Heart left ventricle (tissue), 16 donors: ENCODE measurements around the gene RIN3. TPM values are rescaled to one million over a fixed set of nuclear protein-coding genes. Genes with fewer than 3 reads are reported as not detected.

Source experiments
- ATAC-seq, 4 donors: fragments of 200-7000 bp; cut with Tn5 transposase; one replicate each; pipeline ENCODE4 v1.9.1; 2020 to 2022; ENCODE audit warnings: moderate library complexity in 4 of 4, mild to moderate bottlenecking in 3 of 4, moderate number of reproducible peaks in 1 of 4
- DNase-seq, 5 donors: peaks; one replicate each; pipeline ENCODE4 v3.0.0-alpha.2; 2020
- H3K27ac ChIP-seq, 12 donors: fragments of 200-600 bp; sonication (generic) in 4 of 12; one replicate each; pipeline versions ENCODE4 v1.5.0 to v1.8.0; 2016 to 2022; ENCODE audit warnings: mild to moderate bottlenecking in 2 of 12
- H3K27me3 ChIP-seq, 9 donors: fragments of 200-600 bp; sonication (generic) in 2 of 9; one replicate each; pipeline versions ENCODE4 v1.5.1 to v1.8.0; 2016 to 2022; ENCODE audit warnings: mild to moderate bottlenecking in 3 of 9
- H3K36me3 ChIP-seq, 9 donors: fragments of 200-600 bp; sonication (generic) in 2 of 9; one replicate each; pipeline versions ENCODE4 v1.5.0 to v1.8.0; 2018 to 2022; ENCODE audit warnings: mild to moderate bottlenecking in 2 of 9
- H3K4me1 ChIP-seq, 12 donors: fragments of 200-600 bp; sonication (generic) in 4 of 12; one replicate each; pipeline versions ENCODE4 v1.5.0 to v1.8.0; 2016 to 2022; ENCODE audit warnings: mild to moderate bottlenecking in 3 of 12
- H3K4me3 ChIP-seq, 12 donors: fragments of 200-600 bp; sonication (generic) in 4 of 12; one replicate each; pipeline versions ENCODE4 v1.5.0 to v1.8.0; 2017 to 2022; ENCODE audit warnings: mild to moderate bottlenecking in 9 of 12, moderate library complexity in 4 of 12
- H3K9me3 ChIP-seq, 12 donors: fragments of 200-600 bp; sonication (generic) in 4 of 12; one replicate each; pipeline versions ENCODE4 v1.5.0 to v1.8.0; 2016 to 2022; ENCODE audit warnings: mild to moderate bottlenecking in 1 of 12
- POLR2A ChIP-seq, 2 donors: fragments of 450-650 bp; IDR thresholded peaks; one replicate each; pipeline ENCODE4 v1.6.1; 2017; ENCODE audit warnings: antibody characterized with exemption in 2 of 2, mild to moderate bottlenecking in 2 of 2, moderate library complexity in 2 of 2
- WGBS, 4 donors: extraction: QIAGEN DNeasy Blood & Tissue Kit in 2 of 4; methylation state at CpG; one replicate each; pipeline versions ENCODE4 v1.1.5 to v1.1.7; 2013 to 2018; 5-methylcytosine and 5-hydroxymethylcytosine counted together
- intact Hi-C, 10 donors: fragments of 100-400 bp; cut with DNase I; formaldehyde crosslinking; loops; one replicate each; pipeline versions ENCODE4 v1.11.1 to v1.14.2; 2022
- polyA plus RNA-seq, 2 donors: library from polyadenylated mRNA; stranded (reverse); fragments of 200-250 nt; gene quantifications; one replicate each; pipeline ENCODE4 v1.2.3, GENCODE V29; 2013
- total RNA-seq, 9 donors: library from RNA; depleted of rRNA in 2 of 9; stranded (reverse); fragments of >200 nt in 2 of 9; fragmentation: NEBNext Ultra II Directional in 3 of 9; extraction: Animal tissue kit (Norgen Biotek cat#: 25700) in 3 of 9; gene quantifications; one replicate each; pipeline versions ENCODE4 v1.1.0 to v1.2.4, GENCODE V29; 2016 to 2023
- TF ChIP-seq, protein P1 (sequence below), 12 donors: fragments of 200-600 bp; sonication (generic) in 4 of 12; IDR thresholded peaks; one replicate each; pipeline versions ENCODE4 v1.5.0 to v1.8.0; 2018 to 2022; ENCODE audit warnings: antibody characterized with exemption in 12 of 12, mild to moderate bottlenecking in 5 of 12
- donor health status: ischemic (EF 13 %, LVEDD 7.1; RV severe dilation, severe dysfunction).
- donor health status: healthy with polysubstance abuse.
- donor health status: DM: no; HTN: yes; CAD: no.
- donor health status: DM: no; HTN: no; CAD: no.
- donor health status: ischemic (EF 25% LVEDD 6.9; RV normal size, moderate dysfunction).
- donor health status: ischemic (EF 25% LVEDD 5.7; RV mildly dilated, moderate dysfunction).
- donor health status: healthy.
- donor health status: DM: yes; HTN: yes; CAD: no.
- donor health status: ischemic (EF 35%, LVEDD 5.7; RV mildly dilated, moderate dysfunction).
- donor health status: nonischemic (EF 11% LVEDD 7.7; RV severe dilation, severe dysfunction).
- donor health status: DM: yes; HTN: yes; CAD: no.
- donor health status: PGD.
- donor health status: ischemic (EF 29% LVEDD 5.4; RV normal size, mild dysfunction).
- donor health status: nonischemic (EF 23%, LVEDD 6.1; RV moderate dilation, normal function).

The RIN3 gene
- total and polyA plus RNA-seq, 11 donors: 8.6 to 37.0 (median 12.7) TPM

DNA sequence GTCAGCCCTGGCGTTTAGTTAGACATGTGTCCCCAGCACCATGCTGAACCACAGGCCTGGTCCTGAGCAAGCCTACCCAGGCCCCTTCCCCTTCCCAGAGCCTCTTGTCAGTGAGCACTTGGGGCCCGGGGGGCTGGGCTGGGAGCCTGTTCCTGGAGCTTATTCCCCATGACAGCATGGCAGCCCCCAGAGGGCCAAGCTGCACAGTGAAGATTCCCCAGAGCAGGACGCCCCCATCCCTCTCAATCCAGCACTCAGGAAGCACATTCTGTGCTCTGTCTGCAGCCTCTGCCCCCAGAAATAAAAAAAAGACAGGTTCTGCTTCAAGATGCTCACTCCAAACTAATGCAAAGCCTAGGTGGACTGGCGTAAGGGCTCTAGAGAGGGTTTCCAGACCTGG, 117.5 kb downstream of the RIN3 start:
- intact Hi-C loops: no loop called here
- Histone ChIP-seq H3K4me1 (peaks cover 0 to 27% (median 0%) of the 10 kb centered on the region in 12 donors), H3K36me3 (peaks cover 0 to 15% (median 0%) of the 10 kb centered on the region in 9 donors), H3K9me3 (peaks cover 0 to 25% (median 18%) of the 10 kb centered on the region in 12 donors), H3K27me3 (no peaks in the 10 kb centered on the region), H3K27ac (no peak overlapping the region), H3K4me3 (no peak overlapping the region)
- no peak for DNase-seq
- no peak for TF ChIP-seq POLR2A (IDR thresholded peaks at IDR 0.05)
- TF ChIP-seq, protein P1, sequence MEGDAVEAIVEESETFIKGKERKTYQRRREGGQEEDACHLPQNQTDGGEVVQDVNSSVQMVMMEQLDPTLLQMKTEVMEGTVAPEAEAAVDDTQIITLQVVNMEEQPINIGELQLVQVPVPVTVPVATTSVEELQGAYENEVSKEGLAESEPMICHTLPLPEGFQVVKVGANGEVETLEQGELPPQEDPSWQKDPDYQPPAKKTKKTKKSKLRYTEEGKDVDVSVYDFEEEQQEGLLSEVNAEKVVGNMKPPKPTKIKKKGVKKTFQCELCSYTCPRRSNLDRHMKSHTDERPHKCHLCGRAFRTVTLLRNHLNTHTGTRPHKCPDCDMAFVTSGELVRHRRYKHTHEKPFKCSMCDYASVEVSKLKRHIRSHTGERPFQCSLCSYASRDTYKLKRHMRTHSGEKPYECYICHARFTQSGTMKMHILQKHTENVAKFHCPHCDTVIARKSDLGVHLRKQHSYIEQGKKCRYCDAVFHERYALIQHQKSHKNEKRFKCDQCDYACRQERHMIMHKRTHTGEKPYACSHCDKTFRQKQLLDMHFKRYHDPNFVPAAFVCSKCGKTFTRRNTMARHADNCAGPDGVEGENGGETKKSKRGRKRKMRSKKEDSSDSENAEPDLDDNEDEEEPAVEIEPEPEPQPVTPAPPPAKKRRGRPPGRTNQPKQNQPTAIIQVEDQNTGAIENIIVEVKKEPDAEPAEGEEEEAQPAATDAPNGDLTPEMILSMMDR (IDR thresholded peaks at IDR 0.05): no peak
- WGBS, 4 donors: 68 to 89% (median 76%) methylated on average over 3 to 4 of the region's 4 CpGs
- peak in 1 of 4 donors; percentile 20 for ATAC-seq

GRCh38 chr14:92632546-92633273, 119.1 kb downstream of the RIN3 start:
- peak in 1 of 4 donors; percentile 16 for ATAC-seq
- no peak for TF ChIP-seq POLR2A (IDR thresholded peaks at IDR 0.05)
- TF ChIP-seq, protein P1 (IDR thresholded peaks at IDR 0.05): no peak
- 82 to 86% (median 84%) methylated on average over 15 of the region's 15 CpGs for WGBS, 4 donors
- peaks cover 0 to 3% (median 0%) of the 10 kb centered on the region in 9 donors for H3K36me3 ChIP-seq
- no peak for DNase-seq
- H3K27ac ChIP-seq: peak overlapping the region in 1 of 12 donors; percentile 20
- intact Hi-C loops: no loop called here
- peaks cover 0 to 27% (median 0%) of the 10 kb centered on the region in 12 donors for H3K4me1 ChIP-seq
- H3K27me3 ChIP-seq: no peaks in the 10 kb centered on the region
- H3K4me3 ChIP-seq: no peak overlapping the region
- peaks cover 0 to 8% (median 6%) of the 10 kb centered on the region in 12 donors for H3K9me3 ChIP-seq

DNA sequence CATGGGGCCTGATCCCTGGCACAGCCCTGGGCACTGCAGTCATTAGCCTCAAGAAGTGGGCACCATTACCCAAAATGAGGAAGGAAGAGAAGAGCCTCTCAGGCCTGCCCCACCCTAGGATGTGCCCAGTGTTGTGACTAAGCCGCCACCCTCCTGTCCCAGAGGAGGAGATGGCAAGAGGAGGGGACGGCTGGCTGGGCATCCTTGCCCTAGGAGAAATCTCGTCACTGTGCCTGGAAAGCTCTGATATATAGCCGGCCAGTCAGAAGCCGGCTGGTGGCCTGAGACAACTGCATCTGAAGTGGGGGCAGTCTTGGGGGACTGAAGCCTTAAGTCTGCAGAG, 119.7 kb downstream of the RIN3 start:
- no peak for TF ChIP-seq POLR2A (IDR thresholded peaks at IDR 0.05)
- TF ChIP-seq, protein P1 (IDR thresholded peaks at IDR 0.05): no peak
- 74 to 88% (median 79%) methylated on average over 5 of the region's 5 CpGs for WGBS, 4 donors

DNA sequence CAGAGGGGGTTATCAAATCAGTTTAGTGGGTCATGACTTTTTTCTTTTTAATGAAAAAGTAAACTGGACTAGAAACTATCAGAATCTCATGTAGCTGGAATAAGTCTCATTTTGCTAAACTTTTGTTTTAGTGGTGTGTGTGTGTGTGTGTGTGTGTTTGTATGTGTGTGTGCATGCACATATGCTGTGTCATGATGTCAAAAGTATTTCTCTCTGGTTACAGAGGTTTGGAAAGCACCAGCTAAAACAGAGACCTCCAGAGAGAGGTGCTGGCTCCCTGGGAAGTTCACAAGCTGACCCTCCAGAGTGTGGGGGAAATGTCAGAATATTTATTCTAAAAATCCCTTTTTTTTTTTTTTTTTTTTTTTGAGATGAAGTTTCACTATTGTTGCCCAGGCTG, 120.1 kb downstream of the RIN3 start:
- H3K27ac ChIP-seq: no peak overlapping the region
- TF ChIP-seq POLR2A (IDR thresholded peaks at IDR 0.05): no peak
- TF ChIP-seq, protein P1 (IDR thresholded peaks at IDR 0.05): no peak
- H3K4me1 ChIP-seq: peaks cover 0 to 27% (median 0%) of the 10 kb centered on the region in 12 donors
- DNase-seq (no peak), ATAC-seq (no peak)
- no peaks in the 10 kb centered on the region for H3K9me3 ChIP-seq
- no peak overlapping the region for H3K4me3 ChIP-seq
- no peaks in the 10 kb centered on the region for H3K27me3 ChIP-seq
- intact Hi-C loops: no loop called here
- H3K36me3 ChIP-seq: no peaks in the 10 kb centered on the region

More for the DNA sequence above, 119.7 kb downstream of the RIN3 start:
- peak in 3 of 4 donors; percentile 41 to 84 (median 63) for ATAC-seq
- Histone ChIP-seq H3K36me3 (no peaks in the 10 kb centered on the region), H3K9me3 (peaks cover 0 to 3% (median under 1%) of the 10 kb centered on the region in 12 donors), H3K4me1 (peaks cover 0 to 27% (median 0%) of the 10 kb centered on the region in 12 donors), H3K4me3 (no peak overlapping the region), H3K27me3 (no peaks in the 10 kb centered on the region), H3K27ac (no peak overlapping the region)
- intact Hi-C loops: no loop called here
- peak in 1 of 5 donors; percentile 52 for DNase-seq
